Neural cell (in vitro differentiated cells): Measurements from ENCODE around the gene BEX2.

ENCODE experiments used
- CTCF ChIP-seq: fragments of 450-650 bp; IDR thresholded peaks from 2 replicates; pipeline ENCODE4 v1.5.1; 2014; ENCODE audit warnings: antibody characterized with exemption, mild to moderate bottlenecking, moderate library complexity; ENCODE audit not compliant: poor library complexity, severe bottlenecking
- REST ChIP-seq: IDR thresholded peaks from 2 replicates; pipeline ENCODE4 v1.6.1; 2012; ENCODE audit warnings: borderline replicate concordance

GRCh38 chrX:103293118-103293517 is 17.7 kb downstream of the BEX2 start:
- TF ChIP-seq CTCF (no peak), REST (no peak)
